H9 (cell line): Measurements from ENCODE around the gene AMBRA1. TPM values are rescaled to one million over a fixed set of nuclear protein-coding genes. Genes with fewer than 3 reads are reported as not detected.

Source experiments
- DNase-seq: peaks from one replicate; pipeline ENCODE4 v3.0.0-alpha.2; 2017
- H2AFZ ChIP-seq: one replicate; pipeline ENCODE4 v1.6.1; 2013; ENCODE audit warnings: mild to moderate bottlenecking, low read length, control low read depth, moderate library complexity
- H2AK5ac ChIP-seq: 2 replicates; pipeline ENCODE4 v1.6.1; 2013; ENCODE audit warnings: low read length, control low read depth, mixed read lengths; ENCODE audit not compliant: insufficient read length
- H2BK120ac ChIP-seq: one replicate; pipeline ENCODE4 v1.6.1; 2013; ENCODE audit warnings: low read depth, mild to moderate bottlenecking, low read length, control low read depth, inconsistent platforms; ENCODE audit not compliant: poor library complexity, severe bottlenecking
- H2BK12ac ChIP-seq: 2 replicates; pipeline ENCODE4 v1.6.1; 2013; ENCODE audit warnings: low read length, control low read depth, mixed read lengths, low read depth; ENCODE audit not compliant: insufficient read length
- H2BK15ac ChIP-seq: 2 replicates; pipeline ENCODE4 v1.6.1; 2013; ENCODE audit warnings: low read depth, low read length, control low read depth
- H2BK20ac ChIP-seq: one replicate; pipeline ENCODE4 v1.6.1; 2013; ENCODE audit warnings: low read depth, mild to moderate bottlenecking, low read length, control low read depth, inconsistent platforms; ENCODE audit not compliant: poor library complexity, severe bottlenecking
- H2BK5ac ChIP-seq: 2 replicates; pipeline ENCODE4 v1.6.1; 2013; ENCODE audit warnings: low read length, control low read depth, mixed read lengths; ENCODE audit not compliant: insufficient read length
- H3K14ac ChIP-seq: 2 replicates; pipeline ENCODE4 v1.6.1; 2013; ENCODE audit warnings: low read length, control low read depth; ENCODE audit not compliant: insufficient read depth
- H3K18ac ChIP-seq: 2 replicates; pipeline ENCODE4 v1.6.1; 2013; ENCODE audit warnings: low read depth, mild to moderate bottlenecking, mixed read lengths, low read length, control low read depth; ENCODE audit not compliant: insufficient read length
- H3K23ac ChIP-seq: 2 replicates; pipeline ENCODE4 v1.6.1; 2013; ENCODE audit warnings: low read length, control low read depth, mixed read lengths, low read depth; ENCODE audit not compliant: insufficient read length
- H3K23me2 ChIP-seq: 2 replicates; pipeline ENCODE4 v1.6.1; 2013; ENCODE audit warnings: low read depth, mild to moderate bottlenecking, mixed read lengths, low read length, control low read depth; ENCODE audit not compliant: insufficient read length, poor library complexity, severe bottlenecking
- H3K27ac ChIP-seq: 2 replicates; pipeline ENCODE4 v1.5.1; 2013; ENCODE audit warnings: low read length, control low read depth, mixed read lengths, low read depth; ENCODE audit not compliant: insufficient read length
- H3K27me3 ChIP-seq: 2 replicates; pipeline ENCODE4 v1.6.1; 2013; ENCODE audit warnings: low read length, control low read depth, inconsistent platforms; ENCODE audit not compliant: insufficient read depth
- H3K4ac ChIP-seq: 2 replicates; pipeline ENCODE4 v1.6.1; 2013; ENCODE audit warnings: low read depth, mild to moderate bottlenecking, control low read depth, inconsistent platforms, low read length, moderate library complexity
- H3K4me1 ChIP-seq: 2 replicates; pipeline ENCODE4 v1.6.1; 2013; ENCODE audit warnings: low read length, control low read depth, inconsistent platforms; ENCODE audit not compliant: insufficient read depth
- H3K4me2 ChIP-seq: 2 replicates; pipeline ENCODE4 v1.6.1; 2013; ENCODE audit warnings: low read length, control low read depth, mixed read lengths; ENCODE audit not compliant: insufficient read length, insufficient read depth
- H3K56ac ChIP-seq: 2 replicates; pipeline ENCODE4 v1.6.1; 2013; ENCODE audit warnings: low read depth, mild to moderate bottlenecking, mixed read lengths, low read length, control low read depth; ENCODE audit not compliant: insufficient read length
- H3K79me1 ChIP-seq: 2 replicates; pipeline ENCODE4 v1.6.1; 2013; ENCODE audit warnings: low read depth, mild to moderate bottlenecking, moderate library complexity, low read length, control low read depth, inconsistent platforms; ENCODE audit not compliant: insufficient read depth, poor library complexity, severe bottlenecking
- H3K79me2 ChIP-seq: 2 replicates; pipeline ENCODE4 v1.6.1; 2013; ENCODE audit warnings: low read length, control low read depth, inconsistent platforms; ENCODE audit not compliant: insufficient read depth
- H3K9ac ChIP-seq: 2 replicates; pipeline ENCODE4 v1.6.1; 2013; ENCODE audit warnings: low read length, control low read depth, mixed read lengths; ENCODE audit not compliant: insufficient read length; ENCODE audit errors: extremely low read depth
- H3K9me3 ChIP-seq: one replicate; pipeline ENCODE4 v1.6.1; 2013; ENCODE audit warnings: low read depth, low read length, inconsistent platforms; ENCODE audit not compliant: control insufficient read depth
- H3T11ph ChIP-seq: one replicate; pipeline ENCODE4 v1.6.1; 2013; ENCODE audit warnings: mild to moderate bottlenecking, low read length, control low read depth, inconsistent platforms
- H4K20me1 ChIP-seq: one replicate; pipeline ENCODE4 v1.6.1; 2013; ENCODE audit not compliant: control insufficient read depth, insufficient read length, insufficient read depth
- H4K5ac ChIP-seq: 2 replicates; pipeline ENCODE4 v1.6.1; 2013; ENCODE audit warnings: low read depth, mild to moderate bottlenecking, mixed read lengths, low read length, control low read depth; ENCODE audit not compliant: insufficient read length
- H4K8ac ChIP-seq: replicated peaks from 2 replicates; pipeline ENCODE4 v1.6.1; 2013; ENCODE audit warnings: low read length, control low read depth, mixed read lengths, low read depth; ENCODE audit not compliant: insufficient read length
- H4K91ac ChIP-seq: 2 replicates; pipeline ENCODE4 v1.6.1; 2013; ENCODE audit warnings: low read depth, mild to moderate bottlenecking, moderate library complexity, mixed read lengths, low read length, control low read depth; ENCODE audit not compliant: insufficient read length
- H3K27ac Mint-ChIP-seq, 3 experiments: 2 replicates in 2 of 3; 3 replicates in 1 of 3; pipeline ENCODE4 v1.8.0; 2020 to 2021; ENCODE audit warnings: mixed read lengths in 3 of 3, mild to moderate bottlenecking in 1 of 3, moderate library complexity in 1 of 3
- H3K27me3 Mint-ChIP-seq: 2 replicates; pipeline ENCODE4 v1.8.0; 2021; ENCODE audit warnings: low read depth, mild to moderate bottlenecking, moderate library complexity, mixed read lengths
- H3K36me3 Mint-ChIP-seq, 3 experiments: 2 replicates in 2 of 3; 3 replicates in 1 of 3; pipeline ENCODE4 v1.8.0; 2020 to 2021; ENCODE audit warnings: low read depth in 3 of 3, mixed read lengths in 3 of 3; ENCODE audit not compliant: insufficient read depth in 1 of 3
- H3K4me1 Mint-ChIP-seq, 2 experiments: 2 replicates each; pipeline ENCODE4 v1.8.0; 2020; ENCODE audit warnings: mixed read lengths in 2 of 2
- H3K4me3 Mint-ChIP-seq, 2 experiments: 2 replicates in 1 of 2; 3 replicates in 1 of 2; pipeline ENCODE4 v1.8.0; 2020 to 2021; ENCODE audit warnings: mild to moderate bottlenecking in 2 of 2, mixed read lengths in 2 of 2, moderate library complexity in 1 of 2
- H3K9me3 Mint-ChIP-seq, 2 experiments: 2 replicates in 1 of 2; 3 replicates in 1 of 2; pipeline ENCODE4 v1.8.0; 2020; ENCODE audit warnings: mild to moderate bottlenecking in 2 of 2, mixed read lengths in 2 of 2, moderate library complexity in 1 of 2
- CTCF ChIP-seq: fragments of 200-600 bp; sonication (generic); conservative IDR thresholded peaks from 3 replicates; pipeline ENCODE4 v1.8.0; 2021; ENCODE audit warnings: antibody characterized with exemption, mild to moderate bottlenecking
- WGBS: extraction: QIAGEN DNeasy Blood & Tissue Kit; methylation state at CpG from one replicate; pipeline ENCODE4 v1.1.7; 2013; ENCODE audit warnings: missing lambda C conversion rate, low lambda C conversion rate, mixed read lengths; ENCODE audit not compliant: insufficient read length; ENCODE audit errors: extremely low coverage; 5-methylcytosine and 5-hydroxymethylcytosine counted together
- total RNA-seq: library from RNA; stranded (reverse); gene quantifications from 2 replicates; pipeline ENCODE4 v1.2.1, GENCODE V29; 2021

Gene AMBRA1
- total RNA-seq, 1 experiment from 2014 or later: 37.5 TPM

- DNase-seq: no peak
- no peak overlapping the region for H2BK15ac ChIP-seq
- no peak overlapping the region for H3K9ac ChIP-seq
- no peak overlapping the region for H2AFZ ChIP-seq
- no peaks in the 10 kb centered on the region for H3K27me3 ChIP-seq
- peaks cover 10 to 19% (median 16%) of the 10 kb centered on the region in 3 experiments; a peak in 6 of 7 replicates for H3K36me3 Mint-ChIP-seq
- H3K79me2 ChIP-seq: no peaks in the 10 kb centered on the region; the same call in 1 of the 2 replicates
- H3K18ac ChIP-seq: no peak overlapping the region
- H3K4me2 ChIP-seq: no peak overlapping the region
- no peaks in the 10 kb centered on the region for H3K27me3 Mint-ChIP-seq
- no peak for TF ChIP-seq CTCF
- no peak overlapping the region for H3T11ph ChIP-seq
- H3K23ac ChIP-seq: no peak overlapping the region
- no peaks in the 10 kb centered on the region for H4K20me1 ChIP-seq
- H3K23me2 ChIP-seq: no peaks in the 10 kb centered on the region
- no peak overlapping the region for H3K4ac ChIP-seq
- no peaks in the 10 kb centered on the region for H3K79me1 ChIP-seq
- H3K56ac ChIP-seq: no peak overlapping the region
- WGBS: no CpG with 5 or more reads among the region's 31 CpGs
- no peak overlapping the region; the same call in 1 of the 2 replicates for H3K14ac ChIP-seq
- H2BK12ac ChIP-seq: no peak overlapping the region
- H4K91ac ChIP-seq: no peak overlapping the region
- H4K5ac ChIP-seq: no peak overlapping the region
- H4K8ac ChIP-seq: no peak overlapping the region
- no peak overlapping the region for H2BK20ac ChIP-seq
- no peak overlapping the region for H2BK5ac ChIP-seq
- H3K9me3 ChIP-seq: no peaks in the 10 kb centered on the region
- no peak overlapping the region for H2BK120ac ChIP-seq
- H3K4me3 Mint-ChIP-seq: no peak overlapping the region
- H3K27ac ChIP-seq: no peak overlapping the region
- H3K27ac Mint-ChIP-seq: no peak overlapping the region; a peak in 1 of 7 replicates
- H3K4me1 ChIP-seq: peaks cover 3% of the 10 kb centered on the region; the same call in 1 of the 2 replicates
- no peaks in the 10 kb centered on the region for H3K9me3 Mint-ChIP-seq
- peaks cover 24 to 40% of the 10 kb centered on the region in 2 experiments for H3K4me1 Mint-ChIP-seq
- no peak overlapping the region for H2AK5ac ChIP-seq
Measured at GRCh38 chr11:46366661-46367161, 227.1 kb downstream of the AMBRA1 start.
